NCI-H510A treated with DMSO at 0.1 percent for 48 hours (cell line): ENCODE measurements around the gene DCAF11.
A peak's percentile ranks its signal among the peaks of the same experiment; 100 is the strongest.

Experiments used
- DNase-seq: peaks from one replicate; lab custom pipeline; 2025; lab: John Stamatoyannopoulos, UW

DCAF11 gene

DNA sequence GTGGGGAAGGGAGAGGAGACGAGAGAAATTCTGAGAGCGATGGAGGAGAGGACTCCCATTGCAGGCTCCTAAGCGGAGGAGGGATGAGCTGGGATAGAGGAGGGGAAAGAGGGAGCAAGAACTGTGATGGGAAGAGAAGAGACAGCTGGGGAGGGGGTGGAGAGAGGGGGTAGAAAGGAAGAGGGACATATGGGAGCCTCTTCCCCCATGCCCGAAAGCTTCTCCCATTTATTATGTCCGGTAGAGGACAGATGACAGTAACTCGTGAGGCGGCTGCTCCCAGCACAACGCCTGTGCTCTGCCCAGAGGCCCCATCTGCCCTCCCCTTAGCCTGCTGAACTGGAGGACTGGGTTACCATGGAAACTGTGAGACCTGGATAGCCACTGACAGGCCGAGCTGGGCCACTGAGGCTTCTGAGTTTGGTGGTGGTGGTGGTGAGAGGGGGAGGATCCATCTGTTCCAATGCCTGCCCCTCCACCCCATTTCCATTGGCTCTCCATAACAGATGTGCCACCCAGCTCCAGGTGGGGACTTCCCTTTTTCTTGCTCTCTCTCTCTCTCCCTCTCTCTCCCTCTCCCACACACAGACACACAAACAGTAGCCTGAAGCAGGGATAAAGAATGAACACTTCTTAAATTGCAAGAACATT, 35.0 kb upstream of the DCAF11 start:
- DNase-seq: peak; percentile 47

DNA sequence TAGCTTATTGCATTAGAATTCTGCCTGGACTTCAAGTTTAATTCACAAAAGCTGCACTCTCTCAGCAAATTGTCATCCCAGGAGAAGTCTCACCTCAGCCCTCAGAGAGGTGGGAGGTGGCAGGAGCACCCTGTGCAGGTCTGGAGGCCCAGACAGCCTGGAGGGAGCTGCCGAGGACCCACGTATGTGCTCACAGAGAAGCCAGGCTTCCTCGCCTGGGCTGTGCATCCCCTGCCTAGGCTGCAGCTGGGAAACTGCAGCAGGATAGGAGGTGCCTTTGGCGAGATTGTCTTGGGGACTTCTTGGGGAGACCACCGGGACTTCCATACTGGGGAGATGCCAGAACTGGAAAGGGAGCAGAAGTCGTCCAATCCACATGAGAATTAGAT, 34.4 kb upstream of the DCAF11 start:
- no peak for DNase-seq

DNA sequence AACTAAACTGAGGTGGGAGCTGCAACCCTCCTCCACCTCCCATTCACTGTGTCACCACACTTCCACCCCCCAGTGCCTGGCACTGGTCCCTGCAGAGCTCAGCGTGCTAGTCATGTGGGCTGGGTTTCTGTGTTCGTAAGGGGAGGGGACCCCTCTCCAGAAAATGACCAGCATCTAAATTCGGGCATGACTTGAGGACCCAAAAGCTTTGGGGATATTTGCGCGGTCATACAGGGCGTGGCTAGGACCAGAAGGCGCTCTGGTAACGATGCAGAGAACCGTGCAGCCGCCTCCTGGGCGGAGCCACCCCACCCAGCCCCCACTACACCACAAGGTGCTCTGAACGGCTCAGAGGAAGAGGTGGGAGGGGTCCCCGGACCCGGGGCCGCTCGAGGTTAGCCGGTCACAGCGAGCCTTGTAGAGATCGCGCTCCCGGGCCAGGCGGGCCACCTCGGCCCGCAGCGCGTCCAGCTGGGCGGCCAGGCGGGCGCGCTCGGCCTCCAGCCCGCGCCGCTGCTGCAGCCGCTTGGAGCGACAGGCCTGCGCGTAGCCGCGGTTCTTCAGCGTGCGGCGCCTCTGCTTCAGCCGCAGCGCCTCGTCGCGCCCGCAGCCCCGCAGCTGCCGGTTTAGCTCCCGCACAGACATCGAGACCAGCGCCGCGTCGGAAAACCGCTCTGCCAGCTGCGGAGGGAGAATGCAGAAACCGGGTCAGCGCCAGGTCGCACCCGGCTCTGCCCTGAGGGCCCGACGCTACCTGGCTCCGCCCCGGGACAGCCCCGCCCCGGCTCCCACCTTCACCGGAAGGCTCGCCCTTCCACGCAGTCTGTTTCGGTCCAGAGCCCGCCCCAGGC, 33.5 kb upstream of the DCAF11 start:
- DNase-seq: peak; percentile 59

DNA sequence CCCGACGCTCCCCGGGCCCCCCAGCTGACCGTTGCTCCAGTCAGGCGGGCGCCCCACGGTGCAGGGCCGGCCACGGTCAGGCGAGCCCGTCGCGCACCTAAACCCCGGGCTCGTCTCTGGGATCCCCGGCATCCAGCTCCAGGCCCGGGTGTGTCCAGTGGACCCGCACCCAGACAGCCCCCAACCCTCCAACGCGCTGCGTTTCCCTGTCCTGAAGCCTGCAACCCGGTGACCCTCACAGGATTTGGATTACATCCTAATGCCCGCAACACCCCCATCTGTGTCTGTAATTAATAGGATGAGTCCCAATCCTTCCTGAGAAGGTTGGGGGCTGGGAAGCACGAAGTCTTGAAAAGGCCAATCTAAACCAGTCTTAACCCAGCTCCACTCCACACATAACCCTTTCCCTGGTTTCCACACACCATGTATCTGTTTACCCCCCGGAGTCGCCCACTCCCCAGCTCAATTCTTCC, 32.8 kb upstream of the DCAF11 start:
- no peak for DNase-seq

DNA sequence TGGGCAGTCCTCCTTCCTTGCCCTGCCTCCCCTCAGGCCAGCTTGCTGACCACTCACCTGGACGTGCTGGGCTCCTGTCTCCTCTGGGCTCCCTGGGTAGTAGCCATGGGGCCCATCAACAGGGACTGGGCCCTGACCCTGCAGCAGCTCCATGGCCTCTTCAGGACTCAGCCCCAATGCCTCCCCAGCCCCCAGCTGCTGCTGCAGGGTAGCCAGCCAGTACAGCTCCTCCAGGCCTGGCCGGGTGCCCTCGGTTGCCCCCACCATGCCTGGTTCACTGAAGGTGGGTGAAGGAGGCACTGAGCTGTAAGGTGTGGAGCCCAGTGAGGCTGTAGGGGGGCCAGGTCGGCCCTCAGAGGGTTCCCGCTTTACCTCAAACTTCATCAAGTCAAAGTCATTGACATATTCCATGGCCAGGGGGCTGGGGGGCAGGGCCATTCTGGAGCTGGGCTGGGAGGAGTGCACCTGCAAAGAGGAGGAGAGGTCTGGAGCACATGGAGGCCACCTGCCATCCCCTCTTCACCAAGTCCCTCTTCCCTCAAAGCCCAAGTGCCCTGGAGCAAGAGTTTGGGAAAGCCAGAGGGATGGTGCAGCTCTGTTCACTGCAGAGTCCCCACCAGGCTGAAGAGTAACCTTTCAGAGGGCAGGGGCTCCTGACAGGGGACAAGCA, 32.0 kb upstream of the DCAF11 start:
- DNase-seq: no peak

DNA sequence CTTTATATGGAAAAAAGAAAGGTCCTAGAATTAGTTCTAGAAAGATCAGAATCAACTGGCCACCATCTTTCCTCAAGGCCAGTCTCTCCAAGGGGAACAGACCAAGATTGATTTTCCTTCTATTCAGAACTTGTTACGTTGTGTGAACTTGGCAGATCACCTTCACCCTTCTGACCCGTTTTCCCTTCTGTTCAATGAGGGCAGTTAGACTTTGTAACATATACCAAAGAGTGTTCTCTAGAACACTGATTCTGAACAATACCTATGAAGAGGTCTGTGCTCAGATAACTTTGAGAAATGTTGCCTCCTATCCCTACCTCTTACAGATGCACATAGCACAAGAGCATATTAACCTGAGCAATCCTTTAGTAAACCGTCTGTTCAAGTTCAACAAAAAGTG, 31.1 kb upstream of the DCAF11 start:
- no peak for DNase-seq

DNA sequence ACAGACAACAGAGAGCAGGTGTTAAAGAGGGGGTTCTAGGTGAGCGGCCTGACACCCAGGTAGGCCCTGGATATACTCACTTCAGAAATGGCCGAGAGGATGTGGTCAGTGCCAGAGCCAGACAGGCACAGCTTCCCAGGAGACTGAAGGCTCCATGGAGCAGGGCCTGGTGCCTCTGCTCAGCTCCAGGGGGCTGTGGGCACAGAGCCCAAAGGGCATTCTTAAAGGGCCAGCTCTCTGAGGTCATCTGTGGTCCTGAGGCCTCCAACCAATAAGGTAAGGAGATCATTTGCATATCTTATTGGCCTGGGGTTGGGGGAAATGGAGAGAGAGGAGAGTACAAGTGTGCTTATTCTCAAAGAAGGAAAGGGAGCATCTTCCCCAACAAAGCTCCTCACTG, 30.1 kb upstream of the DCAF11 start:
- DNase-seq: no peak

DNA sequence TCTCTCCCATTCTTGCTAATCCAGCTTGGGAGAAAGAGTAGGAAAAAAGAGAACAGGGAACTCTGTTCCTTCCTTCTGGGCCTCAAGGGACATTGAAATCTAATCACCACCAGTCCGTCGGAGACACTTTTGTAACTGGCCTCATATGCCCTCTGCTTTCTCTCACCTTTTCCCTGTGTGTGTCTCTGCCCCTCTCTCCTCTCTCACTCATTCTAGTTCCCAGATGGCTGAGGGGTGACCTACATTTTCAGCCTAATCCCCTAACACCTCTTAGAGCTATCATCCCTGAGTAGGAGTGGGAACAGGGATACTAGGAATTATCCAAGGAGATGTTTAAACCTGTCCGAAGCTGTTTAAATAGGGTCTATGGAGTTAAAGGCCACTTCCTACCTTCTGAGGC, 29.4 kb upstream of the DCAF11 start:
- DNase-seq: no peak

DNA sequence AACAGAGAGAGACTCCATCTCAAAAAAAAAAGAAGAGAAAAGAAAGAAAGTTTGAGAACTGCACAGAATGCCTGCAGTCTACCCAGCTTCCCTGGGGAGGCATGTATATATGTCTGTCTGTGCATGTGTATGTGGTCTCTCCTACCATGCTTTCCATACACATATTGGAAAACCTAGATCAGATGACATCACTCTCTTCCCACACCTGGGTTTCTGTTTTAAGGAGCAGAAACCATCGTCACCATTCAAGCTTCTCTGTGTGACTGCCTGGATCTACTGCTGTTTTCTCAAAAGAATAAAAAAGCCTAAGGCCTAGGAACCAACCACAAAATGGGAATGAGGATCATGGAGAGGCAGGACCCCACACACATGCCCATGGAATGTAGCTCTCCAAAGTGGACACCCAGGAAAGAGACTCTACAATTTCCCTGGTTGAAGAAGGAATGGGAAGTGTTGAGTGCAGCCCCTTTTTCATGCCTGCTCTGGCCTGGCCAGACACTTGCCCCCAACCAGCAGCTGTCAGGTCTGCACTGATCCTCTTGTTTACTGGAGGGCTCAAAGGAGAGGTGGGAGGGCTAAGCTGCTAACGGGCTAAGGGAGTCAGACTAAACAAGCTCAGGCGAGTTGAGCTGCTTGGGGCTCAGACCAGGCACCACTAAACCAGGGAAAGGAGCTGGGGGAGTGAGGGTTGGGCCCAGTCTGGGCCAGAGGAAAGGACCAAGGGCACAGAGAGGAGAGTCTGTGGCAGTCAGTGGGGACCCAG, 28.2 kb upstream of the DCAF11 start:
- no peak for DNase-seq

DNA sequence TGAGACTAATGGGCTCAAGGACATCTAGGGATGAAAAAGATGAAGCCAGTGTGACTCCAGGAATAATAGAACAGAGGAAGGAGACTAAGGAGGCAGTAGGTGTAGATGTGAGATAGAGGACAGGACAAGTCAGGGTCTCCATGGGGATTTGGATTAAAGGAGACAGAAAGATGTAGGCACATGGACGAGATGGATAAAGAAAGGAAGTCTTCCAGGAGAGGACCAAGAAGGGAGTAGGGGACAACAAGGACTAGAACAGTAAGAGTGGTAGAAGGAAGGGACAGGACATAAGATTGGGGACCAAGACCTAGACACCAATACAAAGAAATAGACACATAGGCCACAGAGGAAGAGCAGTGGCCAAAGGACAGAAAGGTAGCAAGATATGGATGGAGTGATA, 27.6 kb upstream of the DCAF11 start:
- DNase-seq: no peak

DNA sequence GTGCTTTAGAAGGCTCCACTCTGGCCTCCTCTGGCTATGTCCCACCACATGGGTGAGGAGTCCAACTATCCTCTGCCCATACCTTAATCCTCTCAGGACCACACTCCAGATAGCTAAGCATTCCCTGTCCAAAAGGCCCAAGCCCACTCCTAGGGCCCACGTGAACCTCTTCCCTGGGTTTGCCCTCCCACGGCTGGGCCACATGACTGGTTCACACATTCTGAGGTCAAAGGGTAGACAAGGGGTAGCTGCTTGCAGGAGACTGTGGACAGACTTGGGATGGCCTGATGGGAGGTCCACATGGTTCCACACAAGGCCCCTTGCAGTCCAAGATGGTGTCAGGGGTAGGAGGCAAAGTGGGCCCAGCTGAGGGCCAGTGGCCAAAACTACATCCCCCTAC, 26.5 kb upstream of the DCAF11 start:
- DNase-seq: no peak

DNA sequence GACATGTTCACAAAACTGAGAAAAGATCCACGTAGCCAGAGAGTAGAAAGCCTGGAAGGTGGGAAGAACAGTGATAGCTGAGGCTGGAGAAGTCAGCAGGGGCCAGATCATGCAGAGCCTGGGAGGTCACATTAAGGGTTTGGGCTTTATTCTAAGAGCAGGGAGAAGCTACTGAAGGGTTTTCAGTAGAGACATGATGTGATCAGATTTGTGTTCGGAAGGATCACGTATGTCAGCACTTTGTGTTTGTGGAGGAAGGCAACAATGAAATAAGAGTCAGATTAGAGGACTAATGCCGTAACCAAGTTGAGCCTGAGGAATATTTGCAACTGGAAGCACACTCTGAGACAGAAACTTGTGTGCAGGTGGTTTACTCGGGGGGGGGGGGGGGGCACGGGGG, 24.7 kb upstream of the DCAF11 start:
- DNase-seq: no peak

DNA sequence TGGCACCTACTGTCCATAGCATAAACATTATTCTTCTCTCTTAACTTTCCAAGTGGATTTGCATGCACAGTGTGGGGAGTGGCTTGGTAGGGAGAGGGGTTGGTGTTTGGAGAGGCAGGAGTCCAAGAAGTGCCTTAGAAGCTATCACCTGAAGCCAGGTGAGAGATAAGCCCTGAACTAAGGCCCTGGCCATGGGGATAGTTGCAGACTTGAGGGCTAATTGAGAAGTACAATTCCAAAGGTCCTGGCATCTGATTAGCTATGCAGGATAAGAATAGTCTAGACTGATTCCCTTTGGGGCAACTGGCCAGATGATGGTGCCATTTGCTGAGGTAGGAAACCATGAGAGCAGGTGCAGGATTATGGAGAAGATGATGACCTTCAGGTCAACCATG, 22.5 kb upstream of the DCAF11 start:
- no peak for DNase-seq

DNA sequence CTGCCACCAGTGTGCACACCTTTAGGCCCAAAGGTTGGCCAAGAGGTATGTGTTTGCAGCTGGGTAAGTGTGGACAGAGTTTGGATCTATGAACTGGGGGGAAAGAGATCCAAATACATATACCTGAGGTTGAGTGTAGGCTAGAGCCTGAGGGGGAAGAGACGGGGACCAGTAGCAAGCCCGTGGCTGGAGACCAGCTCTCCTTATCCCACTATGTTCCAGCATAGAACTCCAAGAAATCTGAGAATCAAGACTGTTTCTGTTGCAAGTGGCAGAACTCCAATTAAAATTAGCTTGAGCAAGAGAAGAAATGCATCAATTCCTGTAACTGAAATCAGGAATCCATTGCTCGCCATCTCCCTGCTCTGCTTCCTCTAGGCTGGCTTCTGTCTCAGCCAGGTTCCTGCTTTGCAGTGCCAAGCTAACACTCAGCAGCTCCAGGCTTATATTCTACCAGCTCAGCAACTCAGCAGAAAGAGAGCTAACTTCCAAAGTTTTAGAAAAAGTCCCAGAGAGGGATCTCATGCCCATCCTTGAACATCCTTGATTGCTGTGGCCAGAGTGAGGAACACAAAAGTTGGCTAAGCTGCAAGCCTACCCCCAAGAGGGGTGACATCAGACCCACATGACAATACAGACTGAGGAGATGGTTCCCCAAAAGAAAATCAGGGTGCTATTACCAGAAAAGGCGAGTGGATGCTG, 21.9 kb upstream of the DCAF11 start:
- no peak for DNase-seq

DNA sequence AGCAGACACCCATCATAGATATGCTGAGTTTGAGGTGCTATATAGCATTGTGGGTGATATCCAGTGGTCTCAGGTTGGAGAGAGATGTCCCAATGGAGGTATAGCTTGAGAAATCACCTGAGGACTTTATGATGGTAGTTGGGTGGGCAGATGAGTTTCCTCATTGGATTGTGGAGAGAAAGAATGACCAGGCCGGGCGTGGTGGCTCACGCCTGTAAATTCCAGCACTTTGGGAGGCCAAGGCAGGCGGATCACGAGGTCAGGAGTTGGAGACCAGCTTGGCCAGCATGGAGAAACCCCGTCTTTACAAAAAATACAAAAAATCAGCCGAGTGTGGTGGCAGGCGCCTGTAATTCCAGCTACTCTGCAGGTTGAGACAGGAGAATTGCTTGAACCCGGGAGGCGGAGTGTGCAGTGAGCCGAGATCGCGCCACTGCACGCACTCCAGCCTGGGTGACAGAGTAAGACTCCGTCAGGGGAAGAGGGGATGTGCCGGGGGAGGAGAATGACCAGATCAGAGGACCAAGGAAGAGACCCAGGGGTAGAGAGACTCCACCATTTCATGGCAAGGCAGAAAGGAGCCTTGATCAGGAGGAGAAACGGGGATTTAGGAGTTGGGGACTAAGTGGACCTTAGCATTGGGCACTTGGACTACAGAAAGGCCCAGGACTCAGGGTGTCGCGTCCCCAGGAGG, 21.2 kb upstream of the DCAF11 start:
- no peak for DNase-seq

DNA sequence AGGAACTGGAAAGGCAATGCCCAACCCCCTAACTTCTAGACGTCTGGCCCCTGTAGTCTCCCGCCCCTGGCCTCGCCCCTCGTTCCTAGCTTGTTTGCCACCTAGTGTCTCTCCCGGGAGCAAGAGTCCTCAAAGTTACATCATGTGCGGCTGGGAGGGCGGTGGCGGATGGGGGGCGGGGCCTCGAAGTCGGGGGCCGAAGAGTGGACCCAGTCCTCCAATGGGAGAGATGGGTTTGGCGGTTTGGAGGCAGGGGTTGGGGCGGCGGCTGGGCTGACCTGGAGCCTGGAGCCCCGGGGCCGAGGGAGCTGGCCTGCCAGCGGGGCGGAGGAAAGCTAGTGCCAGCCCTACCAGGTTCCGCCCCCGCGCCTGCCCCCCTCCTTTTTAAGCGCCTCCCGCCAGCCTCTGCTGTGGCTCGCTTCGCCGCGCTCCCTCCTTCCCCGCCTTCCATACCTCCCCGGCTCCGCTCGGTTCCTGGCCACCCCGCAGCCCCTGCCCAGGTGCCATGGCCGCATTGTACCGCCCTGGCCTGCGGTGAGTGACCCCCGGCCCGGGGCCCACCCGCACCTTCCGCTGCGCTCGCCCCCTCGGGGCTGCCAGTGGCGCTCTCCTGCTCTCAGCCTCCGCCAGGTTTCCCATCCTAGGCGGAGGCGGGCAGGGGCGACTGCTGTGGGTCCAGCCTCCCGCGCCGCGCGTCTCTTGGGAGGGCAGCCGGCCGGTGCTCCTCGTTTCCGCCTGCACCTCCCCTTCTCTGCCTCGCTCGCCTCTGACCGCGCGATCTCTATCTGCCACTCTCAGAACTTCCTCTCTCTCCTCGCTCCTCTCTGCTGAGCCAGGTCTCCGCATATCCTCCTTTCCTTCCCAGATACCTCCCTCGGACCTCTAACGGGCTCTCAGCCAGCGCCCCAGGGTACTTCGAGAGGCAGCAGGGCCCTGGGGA, 20.4 kb upstream of the DCAF11 start, which contains the start of gene PCK2:
Gene PCK2 (plus strand): TSS at position 411 of the 940 bp plus-strand sequence. CDS start 95 bp downstream, at position 506.
- peak; percentile 93 for DNase-seq

DNA sequence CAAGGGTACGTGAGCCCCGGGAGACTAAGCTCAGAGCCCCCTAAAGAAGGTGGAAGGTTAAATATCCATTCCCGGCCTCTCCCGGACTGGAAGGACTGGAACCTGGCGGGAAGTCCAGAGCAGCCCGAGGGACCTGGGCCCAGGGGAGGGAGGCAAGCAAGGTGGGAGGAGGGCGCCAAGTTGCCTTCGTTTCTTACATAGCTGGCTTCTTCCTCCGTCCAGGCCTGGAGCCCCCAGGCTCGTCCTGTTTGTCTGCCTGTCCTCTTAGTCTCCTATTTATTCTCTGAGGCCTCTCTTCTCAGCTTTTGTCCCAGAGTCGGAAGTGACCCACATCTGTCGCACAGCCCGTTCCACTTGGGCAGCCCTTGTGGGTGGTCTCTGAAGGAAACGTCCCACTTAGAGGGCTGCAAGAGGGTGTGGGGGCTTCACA, 19.7 kb upstream of the DCAF11 start:
- DNase-seq: no peak

DNA sequence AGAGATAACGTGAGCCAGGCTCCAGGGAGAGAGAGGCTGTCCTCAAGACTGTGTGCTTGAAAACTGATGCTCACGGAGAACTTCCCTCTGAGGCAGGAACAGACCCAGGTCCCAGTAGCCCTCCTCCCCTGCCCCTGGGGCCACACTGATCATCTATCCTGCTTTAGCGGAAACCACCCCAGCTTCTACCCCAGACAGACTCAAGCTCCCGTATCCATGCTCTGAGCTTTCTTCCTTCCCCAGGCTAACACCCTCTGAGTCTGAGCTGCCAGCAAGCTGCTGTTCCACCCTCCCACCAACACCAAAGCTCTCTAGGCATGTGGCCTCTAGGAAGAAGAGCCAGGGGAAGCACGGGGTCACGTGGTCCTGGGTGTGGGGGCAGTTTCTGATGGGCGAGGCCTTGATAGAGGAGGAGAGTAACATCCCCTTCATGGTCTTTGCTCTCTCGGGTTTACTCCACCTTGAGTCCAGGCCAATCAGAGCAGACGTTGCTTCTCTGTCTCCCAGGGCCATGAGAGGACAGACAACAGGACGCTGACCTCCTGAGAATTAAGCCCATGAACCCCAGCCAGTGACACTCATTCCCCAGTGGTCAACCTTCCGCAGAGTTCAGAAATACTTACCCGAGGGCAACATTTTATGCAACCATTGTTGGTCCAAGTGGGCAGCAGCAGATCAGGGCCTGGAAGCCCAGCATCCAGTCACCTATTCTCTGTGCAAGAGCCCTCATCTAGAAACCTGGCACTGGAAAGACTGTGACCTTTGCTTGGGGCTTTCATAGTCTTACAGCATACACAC, 19.1 kb upstream of the DCAF11 start:
- DNase-seq: peak; percentile 77
